H1 (cell line): ENCODE data around the gene TCERG1L. TPM values are rescaled to one million over a fixed set of nuclear protein-coding genes. Genes with fewer than 3 reads are reported as not detected.

Experiments used
- CTCF ChIA-PET: fragments of 300-600 bp; sonication (Branson Sonifier 250); formaldehyde crosslinking; loops from one replicate; lab custom pipeline; 2021; ENCODE audit not compliant: partially characterized antibody; lab: Charles Lee
- POLR2A ChIA-PET: fragments of 300-600 bp; sonication (Branson Sonifier 250); formaldehyde crosslinking; loops from one replicate; lab custom pipeline; 2021; ENCODE audit warnings: inconsistent platforms; ENCODE audit not compliant: partially characterized antibody; lab: Charles Lee
- DNase-seq, 2 experiments: peaks; one replicate each; pipeline versions ENCODE4 v3.0.0 to v3.0.0-alpha.2; 2010 to 2022; ENCODE audit warnings: low spot score in 2 of 2, low read depth in 1 of 2, mixed read lengths in 1 of 2
- FAIRE-seq: peaks from 2 replicates; lab custom pipeline; 2011; peaks lifted over from hg19 to GRCh38; lab: Jason Lieb, UNC
- H2AFZ ChIP-seq: 2 replicates; pipeline ENCODE4 v1.8.1; 2012; ENCODE audit warnings: low read length, inconsistent platforms
- H2AK5ac ChIP-seq: 2 replicates; pipeline ENCODE4 v1.6.1; 2013; ENCODE audit warnings: low read depth, low read length
- H2BK120ac ChIP-seq: replicated peaks from 2 replicates; pipeline ENCODE3; 2013; ENCODE audit warnings: low read depth, low read length, inconsistent platforms
- H2BK12ac ChIP-seq: 2 replicates; pipeline ENCODE4 v1.6.1; 2013; ENCODE audit warnings: low read depth, low read length
- H2BK15ac ChIP-seq: 2 replicates; pipeline ENCODE4 v1.6.1; 2013; ENCODE audit warnings: low read length
- H2BK20ac ChIP-seq: 2 replicates; pipeline ENCODE4 v1.6.1; 2013; ENCODE audit warnings: low read length
- H2BK5ac ChIP-seq: 2 replicates; pipeline ENCODE4 v1.6.1; 2013; ENCODE audit warnings: low read depth, low read length
- H3K14ac ChIP-seq: 2 replicates; pipeline ENCODE4 v1.6.1; 2013; ENCODE audit warnings: inconsistent platforms; ENCODE audit not compliant: insufficient read length
- H3K18ac ChIP-seq: 2 replicates; pipeline ENCODE4 v1.6.1; 2013; ENCODE audit warnings: low read length; ENCODE audit errors: extremely low read depth
- H3K23ac ChIP-seq: 2 replicates; pipeline ENCODE4 v1.6.1; 2013; ENCODE audit warnings: inconsistent platforms; ENCODE audit not compliant: insufficient read length
- H3K23me2 ChIP-seq: 2 replicates; pipeline ENCODE4 v1.6.1; 2013; ENCODE audit warnings: low read depth, low read length
- H3K27ac ChIP-seq: 2 replicates; pipeline ENCODE4 v1.6.1; 2011; ENCODE audit warnings: low read depth, low read length, inconsistent platforms
- H3K27me3 ChIP-seq, 4 experiments: replicated peaks in 1 of 4; 1 replicate in 1 of 4; 2 replicates in 3 of 4; pipeline versions ENCODE4 v1.6.1 to v1.8.1; 2011 to 2013; ENCODE audit warnings: low read length in 3 of 4, mild to moderate bottlenecking in 3 of 4, inconsistent platforms in 2 of 4, mixed read lengths in 2 of 4, moderate library complexity in 1 of 4; ENCODE audit not compliant: control insufficient read depth in 3 of 4, insufficient read depth in 3 of 4; ENCODE audit errors: extremely low read depth in 1 of 4
- H3K36me3 ChIP-seq, 4 experiments: 2 replicates each; pipeline versions ENCODE4 v1.6.1 to v1.8.1; 2011 to 2013; ENCODE audit warnings: mild to moderate bottlenecking in 4 of 4, low read length in 3 of 4, moderate library complexity in 2 of 4, control low read depth in 1 of 4, inconsistent platforms in 1 of 4; ENCODE audit not compliant: insufficient read depth in 4 of 4, control insufficient read depth in 2 of 4
- H3K4ac ChIP-seq: replicated peaks from 2 replicates; pipeline ENCODE3; 2013; ENCODE audit warnings: low read length, low read depth, mixed read lengths, inconsistent platforms; ENCODE audit not compliant: insufficient read length
- H3K4me1 ChIP-seq, 4 experiments: replicated peaks in 1 of 4; 1 replicate in 1 of 4; 2 replicates in 3 of 4; pipeline versions ENCODE4 v1.6.1 to v1.8.1; 2011 to 2013; ENCODE audit warnings: low read length in 3 of 4, inconsistent platforms in 2 of 4, mixed read lengths in 1 of 4; ENCODE audit not compliant: insufficient read depth in 4 of 4, control insufficient read depth in 3 of 4
- H3K4me2 ChIP-seq, 2 experiments: 2 replicates each; pipeline versions ENCODE4 v1.6.1 to v1.8.1; 2011 to 2013; ENCODE audit warnings: low read depth in 2 of 2, low read length in 2 of 2, control low read depth in 1 of 2, inconsistent platforms in 1 of 2, mild to moderate bottlenecking in 1 of 2; ENCODE audit not compliant: insufficient read depth in 1 of 2
- H3K4me3 ChIP-seq, 4 experiments: fragments of 200-600, 300-600 bp in 1 of 4; sonication (generic), shearing (Covaris generic), sonication (Bioruptor Twin) in 1 of 4; 2 replicates each; pipeline versions ENCODE4 v1.5.1 to v1.8.1; 2011 to 2016; ENCODE audit warnings: low read length in 4 of 4, low read depth in 3 of 4, control low read depth in 2 of 4, inconsistent platforms in 2 of 4, mild to moderate bottlenecking in 2 of 4, mixed read lengths in 1 of 4, moderate library complexity in 1 of 4; ENCODE audit not compliant: insufficient read depth in 2 of 4; ENCODE audit errors: extremely low read depth in 1 of 4
- H3K56ac ChIP-seq: replicated peaks from 2 replicates; pipeline ENCODE3; 2013; ENCODE audit warnings: low read depth, mild to moderate bottlenecking, mixed read lengths, low read length, inconsistent platforms; ENCODE audit not compliant: insufficient read length
- H3K79me1 ChIP-seq: 2 replicates; pipeline ENCODE4 v1.6.1; 2013; ENCODE audit warnings: low read depth, low read length, control low read depth
- H3K79me2 ChIP-seq, 2 experiments: 2 replicates each; pipeline versions ENCODE4 v1.6.1 to v1.8.1; 2012 to 2013; ENCODE audit warnings: low read length in 2 of 2, mild to moderate bottlenecking in 2 of 2, inconsistent platforms in 1 of 2; ENCODE audit not compliant: insufficient read depth in 2 of 2, control insufficient read depth in 1 of 2
- H3K9ac ChIP-seq, 4 experiments: replicated peaks in 1 of 4; 1 replicate in 1 of 4; 2 replicates in 3 of 4; pipeline versions ENCODE4 v1.6.1 to v1.8.1; 2011 to 2013; ENCODE audit warnings: low read depth in 3 of 4, low read length in 3 of 4, control low read depth in 2 of 4, mild to moderate bottlenecking in 2 of 4, moderate library complexity in 2 of 4, inconsistent platforms in 1 of 4; ENCODE audit errors: extremely low read depth in 1 of 4
- H3K9me3 ChIP-seq, 2 experiments: 2 replicates each; pipeline versions ENCODE4 v1.6.1 to v1.8.1; 2012 to 2013; ENCODE audit warnings: mild to moderate bottlenecking in 2 of 2, moderate library complexity in 2 of 2, control low read depth in 1 of 2, inconsistent platforms in 1 of 2, low read depth in 1 of 2, low read length in 1 of 2, mixed read lengths in 1 of 2; ENCODE audit not compliant: insufficient read depth in 2 of 2
- H4K20me1 ChIP-seq, 2 experiments: replicated peaks in 1 of 2; 2 replicates each; pipeline versions ENCODE3 to v1.8.1; 2011 to 2013; ENCODE audit warnings: inconsistent platforms in 2 of 2, low read length in 2 of 2, mild to moderate bottlenecking in 1 of 2; ENCODE audit not compliant: insufficient read depth in 2 of 2, control insufficient read depth in 1 of 2
- H4K5ac ChIP-seq: 2 replicates; pipeline ENCODE4 v1.6.1; 2013; ENCODE audit warnings: low read length, low read depth, mixed read lengths, inconsistent platforms; ENCODE audit not compliant: insufficient read length
- H4K8ac ChIP-seq: 2 replicates; pipeline ENCODE4 v1.8.0; 2013; ENCODE audit warnings: mild to moderate bottlenecking, moderate library complexity, low read length, inconsistent platforms; ENCODE audit not compliant: insufficient read depth; ENCODE audit errors: extremely low read depth
- H4K91ac ChIP-seq: replicated peaks from 2 replicates; pipeline ENCODE3; 2013; ENCODE audit warnings: low read length, mixed read lengths, inconsistent platforms; ENCODE audit not compliant: insufficient read length
- BCL11A ChIP-seq, 2 experiments: IDR thresholded peaks; one replicate each; pipeline ENCODE4 v1.6.1; 2011; ENCODE audit warnings: low read depth in 2 of 2, low read length in 2 of 2, mild to moderate bottlenecking in 2 of 2
- EP300 ChIP-seq, 2 experiments: IDR thresholded peaks; 1 replicate in 1 of 2; 2 replicates in 1 of 2; pipeline ENCODE4 v1.6.1; 2011 to 2012; ENCODE audit warnings: low read depth in 2 of 2, low read length in 2 of 2, mild to moderate bottlenecking in 2 of 2, borderline replicate concordance in 1 of 2, inconsistent platforms in 1 of 2, moderate library complexity in 1 of 2
- JUN ChIP-seq: IDR thresholded peaks from 2 replicates; pipeline ENCODE4 v1.6.1; 2011; ENCODE audit warnings: low read depth, mild to moderate bottlenecking, improper control_type of control experiment, low read length
- SP1 ChIP-seq: IDR thresholded peaks from 2 replicates; pipeline ENCODE4 v1.6.1; 2011; ENCODE audit warnings: low read depth, low read length
- YY1 ChIP-seq: IDR thresholded peaks from 2 replicates; pipeline ENCODE4 v1.6.1; 2011; ENCODE audit warnings: low read depth, mild to moderate bottlenecking, low read length
- WGBS, 2 experiments: shearing (Covaris generic) in 1 of 2; methylation state at CpG; one replicate each; pipeline versions ENCODE4 v1.1.6 to v1.1.7; 2013 to 2015; ENCODE audit warnings: low lambda C conversion rate in 2 of 2, mixed read lengths in 2 of 2, inconsistent platforms in 1 of 2, low coverage in 1 of 2, missing lambda C conversion rate in 1 of 2; ENCODE audit not compliant: insufficient replicate concordance in 2 of 2, insufficient coverage in 1 of 2, insufficient read length in 1 of 2; ENCODE audit errors: extremely low coverage in 1 of 2, missing lambda C conversion rate in 1 of 2; 5-methylcytosine and 5-hydroxymethylcytosine counted together
- polyA plus RNA-seq, 7 experiments: library from polyadenylated mRNA; depleted of rRNA in 3 of 7; stranded (reverse) in 5 of 7; unstranded in 2 of 7; fragments of >200 nt in 5 of 7; fragments of 200-250 nt in 2 of 7; gene quantifications; 1 replicate in 5 of 7; 2 replicates in 1 of 7; 4 replicates in 1 of 7; pipeline versions ENCODE4 v1.2.1 to v1.2.3, GENCODE V29; 2011 to 2013; ENCODE audit warnings: missing spikeins in 2 of 7, mixed read lengths in 2 of 7
- total RNA-seq: library from RNA; stranded (reverse); fragmentation: NEBNext Ultra II Directional; extraction: Animal tissue kit (Norgen Biotek cat#: 25700); gene quantifications from 2 replicates; pipeline ENCODE4 v1.2.1, GENCODE V29; 2021
- TF ChIP-seq, protein P1 (sequence below): IDR thresholded peaks from 2 replicates; pipeline ENCODE4 v1.6.1; 2012; ENCODE audit warnings: low read length, inconsistent platforms

The TCERG1L gene
- total and polyA plus RNA-seq, 2 of the 8 experiments (the other 6 are each of a cell fraction or from before 2014, with no cell fraction given): 3.9 to 6.9 TPM

GRCh38 chr10:131126321-131127137 is 185.0 kb downstream of the TCERG1L start:
- Histone ChIP-seq H3K23ac (no peak overlapping the region), H4K91ac (peak overlapping the region; percentile 83), H4K20me1 (peaks cover 0 to 3% of the 10 kb centered on the region in 2 experiments), H3K27me3 (no peaks in the 10 kb centered on the region), H2BK20ac (no peak overlapping the region), H3K79me2 (no peaks in the 10 kb centered on the region), H3K36me3 (peaks cover 0 to 2% (median 0%) of the 10 kb centered on the region in 4 experiments; a peak in 1 of 8 replicates), H2BK12ac (peak overlapping the region; percentile 99; the same call in 1 of the 2 replicates), H4K8ac (no peak overlapping the region; the same call in 1 of the 2 replicates), H4K5ac (no peak overlapping the region), H3K18ac (peak overlapping the region; percentile 15; the same call in 1 of the 2 replicates), H3K14ac (peak overlapping the region; percentile 98), H3K4me1 (peaks cover 0 to 16% (median 12%) of the 10 kb centered on the region in 4 experiments; a peak in 4 of 7 replicates), H3K9ac (no peak overlapping the region; a peak in 1 of 7 replicates), H2BK120ac (no peak overlapping the region), H3K4ac (peak overlapping the region; percentile 97), H3K23me2 (0 out of 2 replicates have a peak, but pooled peaks cover 2% of the 10 kb centered on the region), H2BK5ac (peak overlapping the region; percentile 81), H3K27ac (0 out of 2 replicates have a peak overlapping the region, but pooled peaks have one; percentile 12), H3K79me1 (no peaks in the 10 kb centered on the region), H3K9me3 (peaks cover 7 to 18% of the 10 kb centered on the region in 2 experiments; a peak in 3 of 4 replicates), H3K4me3 (no peak overlapping the region), H2AK5ac (peak overlapping the region; percentile 99), H2BK15ac (peak overlapping the region; percentile 74; the same call in 1 of the 2 replicates), H3K56ac (no peak overlapping the region), H3K4me2 (no peak overlapping the region), H2AFZ (0 out of 2 replicates have a peak overlapping the region, but pooled peaks have one; percentile 49)
- DNase-seq: no peak
- WGBS, 2 experiments: 77% methylated on average over 11 of the region's 14 CpGs; no CpG with 5 or more reads in 1 of the 2 experiments
- CTCF ChIA-PET: interaction anchor here (0.6 to 3.0 kb wide), 8 partner anchors 11 to 327 kb away, joined by 3 to 15 read pairs (median 3); no protein-coding TSS in a partner anchor
- FAIRE-seq: no peak
- POLR2A ChIA-PET: no interaction called here
- TF ChIP-seq, protein P1, sequence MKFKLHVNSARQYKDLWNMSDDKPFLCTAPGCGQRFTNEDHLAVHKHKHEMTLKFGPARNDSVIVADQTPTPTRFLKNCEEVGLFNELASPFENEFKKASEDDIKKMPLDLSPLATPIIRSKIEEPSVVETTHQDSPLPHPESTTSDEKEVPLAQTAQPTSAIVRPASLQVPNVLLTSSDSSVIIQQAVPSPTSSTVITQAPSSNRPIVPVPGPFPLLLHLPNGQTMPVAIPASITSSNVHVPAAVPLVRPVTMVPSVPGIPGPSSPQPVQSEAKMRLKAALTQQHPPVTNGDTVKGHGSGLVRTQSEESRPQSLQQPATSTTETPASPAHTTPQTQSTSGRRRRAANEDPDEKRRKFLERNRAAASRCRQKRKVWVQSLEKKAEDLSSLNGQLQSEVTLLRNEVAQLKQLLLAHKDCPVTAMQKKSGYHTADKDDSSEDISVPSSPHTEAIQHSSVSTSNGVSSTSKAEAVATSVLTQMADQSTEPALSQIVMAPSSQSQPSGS: no peak
- TF ChIP-seq EP300 (IDR thresholded peaks at IDR 0.05; ENCODE audit: borderline replicate concordance in 1 of 2, low read depth in 2 of 2, low read length in 2 of 2) (no peak), YY1 (no peak), BCL11A (IDR thresholded peaks at IDR 0.05; ENCODE audit: low read depth in 2 of 2, low read length in 2 of 2) (no peak), JUN (no peak), SP1 (no peak)
